Sigmoid colon (tissue), 7 donors: Measurements from ENCODE around the gene ABCC1. TPM values are rescaled to one million over a fixed set of nuclear protein-coding genes. Genes with fewer than 3 reads are reported as not detected.

Experiments used
- DNase-seq: peaks from one replicate; pipeline ENCODE4 v3.0.0-alpha.2; 2019
- H3K27ac ChIP-seq, 4 donors: fragments of 200-600 bp; sonication (generic); one replicate each; pipeline ENCODE4 v1.5.1; 2016 to 2019; ENCODE audit warnings: mild to moderate bottlenecking in 1 of 4
- H3K27me3 ChIP-seq, 3 donors: fragments of 200-600 bp; sonication (generic); one replicate each; pipeline ENCODE4 v1.5.1; 2019; ENCODE audit warnings: mild to moderate bottlenecking in 1 of 3
- H3K36me3 ChIP-seq, 4 donors: fragments of 200-600 bp; sonication (generic); one replicate each; pipeline ENCODE4 v1.5.1; 2016 to 2019
- H3K4me1 ChIP-seq, 4 donors: fragments of 200-600 bp; sonication (generic); one replicate each; pipeline ENCODE4 v1.5.1; 2017 to 2019
- H3K4me3 ChIP-seq, 4 donors: fragments of 200-600 bp; sonication (generic); one replicate each; pipeline ENCODE4 v1.5.1; 2017 to 2019; ENCODE audit warnings: mild to moderate bottlenecking in 2 of 4, moderate library complexity in 1 of 4
- H3K9me3 ChIP-seq, 4 donors: fragments of 200-600 bp in 3 of 4; sonication (generic) in 3 of 4; one replicate each; pipeline versions ENCODE4 v1.5.1 to v1.6.1; 2013 to 2019
- CTCF ChIP-seq, 4 experiments: fragments of 450-650 bp in 3 of 4; fragments of 200-600 bp in 1 of 4; IDR thresholded peaks; one replicate each; pipeline ENCODE4 v1.5.1; 2016 to 2019; ENCODE audit warnings: antibody characterized with exemption in 4 of 4, mild to moderate bottlenecking in 3 of 4, moderate library complexity in 2 of 4
- EP300 ChIP-seq, 4 donors: sonication (generic); formaldehyde crosslinking; IDR thresholded peaks; one replicate each; pipeline ENCODE4 v1.6.1; 2017; ENCODE audit warnings: antibody characterized with exemption in 4 of 4
- POLR2A ChIP-seq, 2 donors: fragments of 450-650 bp; IDR thresholded peaks; one replicate each; pipeline ENCODE4 v1.6.1; 2016; ENCODE audit warnings: antibody characterized with exemption in 2 of 2, mild to moderate bottlenecking in 2 of 2, moderate library complexity in 2 of 2
- POLR2AphosphoS5 ChIP-seq, 4 donors: sonication (generic); formaldehyde crosslinking; IDR thresholded peaks; one replicate each; pipeline ENCODE4 v1.6.1; 2017; ENCODE audit warnings: antibody characterized with exemption in 4 of 4
- WGBS, 2 donors: extraction: QIAGEN DNeasy Blood & Tissue Kit; methylation state at CpG; one replicate each; pipeline ENCODE4 v1.1.7; 2013; 5-methylcytosine and 5-hydroxymethylcytosine counted together
- intact Hi-C: fragments of 100-400 bp; cut with DNase I; formaldehyde crosslinking; loops from one replicate; pipeline ENCODE4 v1.15.1; 2023
- polyA plus RNA-seq, 3 donors: library from polyadenylated mRNA; stranded (reverse); fragments of 200-250 nt; gene quantifications; one replicate each; pipeline ENCODE4 v1.2.3, GENCODE V29; 2013
- total RNA-seq, 4 donors: library from RNA; depleted of rRNA; stranded (reverse); fragments of >200 nt; gene quantifications; one replicate each; pipeline ENCODE4 v1.1.0, GENCODE V29; 2016
- donor health status: healthy with polysubstance abuse.
- donor health status: Bipolar disorder and iron deficiency.
- donor health status: healthy.

ABCC1 gene
- total RNA-seq (10 to 100 TPM; 22.5 to 51.8 (median 32.5) TPM), polyA plus RNA-seq (10 to 100 TPM in 1 of 3 donors, 1 to 10 TPM in 2; 1.8 to 17.6 (median 1.8) TPM)

GRCh38 chr16:15949210-15950160, at the start of gene ABCC1:
ABCC1 (plus strand) TSS chr16:15949616; CDS start chr16:15949752, 136 bp downstream.
- Histone ChIP-seq H3K4me3 (peak within 1 kb of the TSS; percentile 84 to 97 (median 92)), H3K27me3 (no peaks in the 10 kb centered on the region), H3K4me1 (peaks cover 0 to 56% (median 50%) of the 10 kb centered on the region in 4 donors), H3K36me3 (no peaks in the 10 kb centered on the region), H3K9me3 (no peaks in the 10 kb centered on the region), H3K27ac (peak within 1 kb of the TSS; percentile 89 to 94 (median 93))
- TF ChIP-seq POLR2A (IDR thresholded peaks at IDR 0.05) = no peak
- no peak for TF ChIP-seq POLR2AphosphoS5 (IDR thresholded peaks at IDR 0.05)
- TF ChIP-seq CTCF (IDR thresholded peaks at IDR 0.05) = no peak
- TF ChIP-seq EP300 (IDR thresholded peaks at IDR 0.05) = no peak
- 1% methylated on average over 112 of the region's 112 CpGs for WGBS, 2 donors
- intact Hi-C loops = loop anchor here (2.0 to 5.0 kb wide), 4 partner anchors 58 to 178 kb away; partner anchors contain the start of gene CEP20
- no peak for DNase-seq

- WGBS, 2 donors = 95 to 98% methylated on average over 3 of the region's 3 CpGs
- H3K27ac ChIP-seq = no peak overlapping the region
- intact Hi-C loops = no loop called here
Measured at GRCh38 chr16:15900357-15900756, 49.1 kb upstream of the ABCC1 start.

GRCh38 chr16:15900901-15901500, 48.4 kb upstream of the ABCC1 start:
- no peak overlapping the region for H3K27ac ChIP-seq
- H3K4me1 ChIP-seq = no peaks in the 10 kb centered on the region
- H3K9me3 ChIP-seq = no peaks in the 10 kb centered on the region
- DNase-seq = no peak
- intact Hi-C loops = no loop called here
- H3K27me3 ChIP-seq = no peaks in the 10 kb centered on the region
- TF ChIP-seq POLR2A (IDR thresholded peaks at IDR 0.05) (no peak), CTCF (IDR thresholded peaks at IDR 0.05) (no peak), POLR2AphosphoS5 (IDR thresholded peaks at IDR 0.05) (no peak), EP300 (IDR thresholded peaks at IDR 0.05) (no peak)
- H3K36me3 ChIP-seq = no peaks in the 10 kb centered on the region
- H3K4me3 ChIP-seq = no peak overlapping the region
- 84 to 85% methylated on average over 6 of the region's 6 CpGs for WGBS, 2 donors

More at GRCh38 chr16:15900357-15900756, 49.1 kb upstream of the ABCC1 start:
- H3K9me3 ChIP-seq = no peaks in the 10 kb centered on the region
- H3K4me1 ChIP-seq = no peaks in the 10 kb centered on the region
- no peaks in the 10 kb centered on the region for H3K27me3 ChIP-seq
- no peak for DNase-seq
- H3K4me3 ChIP-seq = no peak overlapping the region
- no peaks in the 10 kb centered on the region for H3K36me3 ChIP-seq
- TF ChIP-seq CTCF (IDR thresholded peaks at IDR 0.05) (no peak), POLR2AphosphoS5 (IDR thresholded peaks at IDR 0.05) (no peak), EP300 (IDR thresholded peaks at IDR 0.05) (no peak), POLR2A (IDR thresholded peaks at IDR 0.05) (no peak)

GRCh38 chr16:15903960-15904359, 45.5 kb upstream of the ABCC1 start:
- TF ChIP-seq POLR2AphosphoS5 (IDR thresholded peaks at IDR 0.05) = no peak
- no peak for TF ChIP-seq EP300 (IDR thresholded peaks at IDR 0.05)
- TF ChIP-seq CTCF (IDR thresholded peaks at IDR 0.05) = no peak
- TF ChIP-seq POLR2A (IDR thresholded peaks at IDR 0.05) = no peak
- intact Hi-C loops = no loop called here

More at GRCh38 chr16:15903960-15904359, 45.5 kb upstream of the ABCC1 start:
- no peak for DNase-seq
- 97% methylated on average over 5 of the region's 5 CpGs for WGBS, 2 donors
- Histone ChIP-seq H3K4me3 (no peak overlapping the region), H3K36me3 (no peaks in the 10 kb centered on the region), H3K4me1 (no peaks in the 10 kb centered on the region), H3K27me3 (no peaks in the 10 kb centered on the region), H3K27ac (no peak overlapping the region), H3K9me3 (no peaks in the 10 kb centered on the region)
